GM12873 (cell line): Measurements from ENCODE around the gene ABCA7.

Experiments used
- TF ChIP-seq, protein P1 (sequence below): IDR thresholded peaks from 2 replicates; pipeline ENCODE4 v1.5.1; 2012; ENCODE audit warnings: low read depth, mild to moderate bottlenecking, moderate library complexity, low read length, control low read depth; ENCODE audit not compliant: insufficient read depth; ENCODE audit errors: missing control alignments

The ABCA7 gene

GRCh38 chr19:1032264-1032867 lies 7.5 kb upstream of the ABCA7 start:
- TF ChIP-seq, protein P1, sequence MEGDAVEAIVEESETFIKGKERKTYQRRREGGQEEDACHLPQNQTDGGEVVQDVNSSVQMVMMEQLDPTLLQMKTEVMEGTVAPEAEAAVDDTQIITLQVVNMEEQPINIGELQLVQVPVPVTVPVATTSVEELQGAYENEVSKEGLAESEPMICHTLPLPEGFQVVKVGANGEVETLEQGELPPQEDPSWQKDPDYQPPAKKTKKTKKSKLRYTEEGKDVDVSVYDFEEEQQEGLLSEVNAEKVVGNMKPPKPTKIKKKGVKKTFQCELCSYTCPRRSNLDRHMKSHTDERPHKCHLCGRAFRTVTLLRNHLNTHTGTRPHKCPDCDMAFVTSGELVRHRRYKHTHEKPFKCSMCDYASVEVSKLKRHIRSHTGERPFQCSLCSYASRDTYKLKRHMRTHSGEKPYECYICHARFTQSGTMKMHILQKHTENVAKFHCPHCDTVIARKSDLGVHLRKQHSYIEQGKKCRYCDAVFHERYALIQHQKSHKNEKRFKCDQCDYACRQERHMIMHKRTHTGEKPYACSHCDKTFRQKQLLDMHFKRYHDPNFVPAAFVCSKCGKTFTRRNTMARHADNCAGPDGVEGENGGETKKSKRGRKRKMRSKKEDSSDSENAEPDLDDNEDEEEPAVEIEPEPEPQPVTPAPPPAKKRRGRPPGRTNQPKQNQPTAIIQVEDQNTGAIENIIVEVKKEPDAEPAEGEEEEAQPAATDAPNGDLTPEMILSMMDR = no peak

GRCh38 chr19:1035998-1036621 lies 3.8 kb upstream of the ABCA7 start:
- TF ChIP-seq, protein P1 = no peak

DNA sequence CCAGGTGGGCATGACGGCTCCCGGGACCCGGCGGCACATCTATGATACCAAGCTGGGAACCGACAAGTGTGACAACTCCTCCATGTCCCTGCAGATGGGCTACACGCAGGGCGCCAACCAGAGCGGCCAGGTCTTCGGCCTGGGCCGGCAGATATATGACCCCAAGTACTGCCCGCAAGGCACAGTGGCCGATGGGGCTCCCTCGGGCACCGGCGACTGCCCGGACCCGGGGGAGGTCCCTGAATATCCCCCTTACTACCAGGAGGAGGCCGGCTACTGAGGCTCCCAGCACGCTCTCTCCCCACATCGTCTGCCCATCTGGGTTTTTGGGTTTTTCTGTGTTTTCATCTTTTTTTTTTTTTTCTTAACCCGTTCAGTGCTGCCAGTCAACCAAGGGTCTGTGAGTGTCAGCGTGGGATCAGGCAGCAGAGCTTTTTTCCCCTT lies 2.3 kb upstream of the ABCA7 start:
- TF ChIP-seq, protein P1 = no peak

DNA sequence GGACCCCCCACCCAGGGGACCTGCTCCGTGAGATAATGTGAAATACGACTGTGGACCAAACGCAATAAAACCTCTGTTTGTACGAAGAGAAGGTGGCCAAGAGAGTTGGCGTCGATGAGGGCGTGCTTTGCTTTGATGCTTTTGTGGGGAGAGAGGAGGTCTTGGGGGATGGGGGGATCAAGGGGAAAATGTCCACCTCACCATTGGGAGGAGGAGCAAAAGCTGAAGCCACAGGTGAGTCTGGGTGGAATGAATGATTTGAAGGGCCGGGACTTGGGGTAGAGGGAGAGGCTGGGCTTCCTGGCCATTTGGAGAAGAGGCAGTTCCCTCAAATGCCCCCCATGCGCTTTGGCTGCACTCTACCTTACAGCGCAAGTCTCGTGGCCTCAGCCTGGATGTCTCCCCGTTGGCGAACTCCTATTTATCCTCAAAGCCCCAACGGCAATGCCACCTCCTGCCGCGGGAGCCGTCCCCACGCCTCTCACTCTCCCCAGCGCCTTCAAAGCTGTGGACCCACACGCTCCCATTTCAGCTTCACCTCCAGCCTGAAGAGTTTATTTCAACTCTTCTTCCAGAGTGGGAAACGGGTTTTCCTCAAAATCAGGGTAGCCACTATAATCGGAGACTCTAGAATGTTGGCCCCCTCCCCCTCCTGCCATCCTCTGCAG lies 795 bp upstream of the ABCA7 start:
- TF ChIP-seq, protein P1 = no peak

DNA sequence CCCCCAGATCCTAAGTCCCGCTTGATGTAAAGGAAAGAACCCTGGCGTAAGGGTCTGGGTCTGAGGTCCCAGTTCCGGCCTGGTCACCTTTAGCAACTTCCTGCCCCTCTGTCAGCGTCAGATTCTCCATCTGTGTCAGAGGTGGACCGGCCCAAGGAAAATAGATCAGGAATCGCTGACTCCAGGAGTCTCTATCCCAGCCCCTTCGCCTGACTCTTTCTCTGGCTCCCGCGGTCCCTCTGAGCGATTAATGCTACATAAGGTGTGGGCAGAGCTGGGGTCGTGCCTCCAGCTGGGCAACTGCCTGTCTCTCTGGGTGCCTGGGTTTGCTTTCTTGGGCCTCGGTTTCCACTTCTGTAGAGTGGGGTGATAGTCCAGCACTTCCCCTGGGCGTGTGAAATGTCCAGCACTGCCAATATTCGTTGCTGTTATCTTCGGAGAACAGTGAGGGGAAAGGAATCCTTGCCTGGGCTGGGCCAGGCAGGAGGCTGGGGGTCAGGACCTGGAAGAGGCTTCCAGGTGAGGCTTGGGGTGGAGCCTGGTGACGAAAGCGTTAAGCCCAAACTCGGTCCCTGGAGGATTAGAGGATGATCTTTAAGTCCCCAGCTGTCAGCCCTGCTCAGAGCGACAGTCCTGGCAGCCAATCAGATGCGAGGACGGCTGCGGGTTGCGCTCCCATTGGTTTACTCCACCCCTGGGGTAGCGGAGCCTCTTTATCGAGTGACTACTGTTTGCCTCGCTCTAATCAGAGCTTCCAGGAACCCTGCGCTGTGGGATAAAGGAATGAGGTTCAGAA lies 767 bp downstream of the ABCA7 start:
- TF ChIP-seq, protein P1 = no peak

DNA sequence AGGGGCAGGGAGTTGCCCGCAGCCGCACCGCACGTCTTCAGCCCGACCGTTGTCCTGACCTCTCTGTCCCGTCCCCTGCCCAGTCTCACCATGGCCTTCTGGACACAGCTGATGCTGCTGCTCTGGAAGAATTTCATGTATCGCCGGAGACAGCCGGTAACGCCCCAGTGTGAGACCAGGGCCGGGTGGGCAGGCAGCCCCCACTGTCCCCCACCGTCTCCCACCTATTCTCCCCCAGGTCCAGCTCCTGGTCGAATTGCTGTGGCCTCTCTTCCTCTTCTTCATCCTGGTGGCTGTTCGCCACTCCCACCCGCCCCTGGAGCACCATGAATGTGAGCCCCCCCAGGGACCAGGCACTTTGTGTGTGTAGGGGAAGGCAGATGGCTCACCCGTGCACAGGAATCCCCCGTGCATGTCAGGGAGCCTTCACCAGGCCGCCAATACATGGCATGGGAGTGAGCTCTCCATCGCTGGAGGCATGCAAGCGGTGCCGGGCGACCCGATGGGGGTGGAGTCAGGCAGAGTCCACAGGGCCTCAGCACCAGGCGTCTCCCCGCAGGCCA lies 1.4 kb downstream of the ABCA7 start:
- TF ChIP-seq, protein P1 = no peak
